KOPT-K1 (cell line): Measurements from ENCODE around the gene TNIK.
"Not testable (repeated sequence)": the region's sequence is repeated elsewhere in the genome, so short reads cannot be mapped to it uniquely, and the experiment has no call there.

ENCODE experiments used
- H3K27ac ChIP-seq: fragments of 200-600 bp; sonication (generic); 2 replicates; pipeline ENCODE4 v1.5.1; 2016; ENCODE audit warnings: antibody characterized with exemption, mild to moderate bottlenecking, low read depth, low read length; ENCODE audit not compliant: poor library complexity, severe bottlenecking
- H3K36me3 ChIP-seq: fragments of 200-600 bp; sonication (generic); 2 replicates; pipeline ENCODE4 v1.5.1; 2017; ENCODE audit warnings: antibody characterized with exemption, mild to moderate bottlenecking, low read length, moderate library complexity; ENCODE audit not compliant: insufficient read depth
- H3K9me3 ChIP-seq: fragments of 200-600 bp; sonication (generic); 2 replicates; pipeline ENCODE4 v1.5.1; 2017; ENCODE audit warnings: antibody characterized with exemption, low read length, mild to moderate bottlenecking; ENCODE audit not compliant: insufficient read depth, poor library complexity, severe bottlenecking

The TNIK gene

GRCh38 chr3:171382347-171382746 is 77.9 kb downstream of the TNIK start:
- H3K27ac ChIP-seq, H3K36me3 ChIP-seq, H3K9me3 ChIP-seq: not testable (repeated sequence)

DNA sequence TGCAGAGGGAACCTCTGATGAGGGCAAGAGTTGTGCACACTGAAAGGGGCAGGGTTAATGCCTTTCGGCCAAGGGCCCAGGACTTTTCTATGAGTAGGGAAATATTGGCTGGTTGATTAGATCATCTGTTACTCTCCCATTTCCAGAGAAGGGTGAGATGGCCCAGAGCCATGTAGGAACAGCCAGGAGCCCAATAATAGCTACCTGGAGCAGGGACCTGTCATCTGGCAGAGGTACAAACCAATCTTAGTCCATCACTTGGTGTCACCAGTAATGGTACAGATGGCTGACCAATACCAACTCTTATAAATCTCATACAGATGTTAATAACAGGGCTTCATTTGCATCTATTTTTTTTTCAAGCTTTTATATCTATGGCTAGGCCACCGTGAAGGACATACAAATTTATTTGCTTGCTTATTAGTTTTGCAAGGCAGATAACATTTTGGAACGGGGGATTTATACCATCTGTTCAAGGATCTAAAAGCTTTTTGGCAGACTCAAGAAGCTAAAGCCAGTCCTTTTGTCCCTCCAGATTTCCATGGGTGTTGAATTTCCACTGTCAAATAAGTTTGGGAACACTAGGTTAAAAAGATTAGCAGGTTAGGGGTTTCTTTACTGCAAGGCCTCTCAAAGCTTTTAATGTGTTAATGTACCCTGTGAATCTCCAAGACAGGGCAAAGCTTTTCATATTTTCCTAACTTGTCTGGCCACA is 79.3 kb downstream of the TNIK start:
- H3K9me3 ChIP-seq: no peaks in the 10 kb centered on the region
- H3K36me3 ChIP-seq: no peaks in the 10 kb centered on the region
- H3K27ac ChIP-seq: no peak overlapping the region

DNA sequence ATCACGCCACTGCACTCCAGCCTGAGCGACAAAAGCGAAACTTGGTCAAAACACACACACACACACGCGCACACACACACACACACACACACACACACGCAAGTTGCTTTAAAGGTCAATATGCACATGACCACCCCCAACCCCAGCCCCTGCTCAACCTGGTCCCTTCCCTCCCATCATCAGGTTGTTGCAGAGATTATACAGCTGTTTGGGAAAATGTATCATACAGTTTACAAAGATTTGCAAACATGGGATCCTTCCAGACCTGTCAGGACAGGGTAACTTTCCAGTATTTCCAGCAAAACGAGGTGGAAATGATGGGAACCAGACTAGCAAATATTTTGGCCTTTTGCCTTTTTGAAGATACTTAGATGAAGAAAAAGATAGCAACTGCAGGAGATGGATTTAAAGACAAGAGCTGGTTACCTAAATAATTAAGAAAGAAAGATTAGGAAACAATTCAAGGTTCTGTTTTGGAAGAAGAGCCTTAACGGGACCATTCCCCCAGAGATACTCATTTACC is 80.2 kb downstream of the TNIK start:
- Histone ChIP-seq H3K36me3 (no peaks in the 10 kb centered on the region), H3K27ac (no peak overlapping the region), H3K9me3 (no peaks in the 10 kb centered on the region)

DNA sequence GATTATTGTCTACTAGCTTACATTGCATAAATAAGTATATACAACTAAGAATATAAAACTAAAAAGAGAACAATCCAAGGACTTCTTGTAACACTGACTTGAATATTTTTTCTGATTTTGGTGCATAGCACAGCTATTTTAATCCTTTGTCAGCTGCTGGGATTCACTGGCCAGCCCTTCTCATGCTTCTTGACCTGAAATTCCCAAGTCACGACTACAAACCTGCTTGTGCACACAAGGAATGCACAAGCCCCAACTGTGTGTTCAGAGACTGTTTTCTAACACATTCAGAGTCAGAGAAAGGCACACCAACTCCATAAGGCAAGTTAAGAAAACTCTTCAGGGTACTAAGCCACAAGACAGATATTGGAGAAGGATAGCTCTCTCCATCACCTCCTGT is 80.9 kb downstream of the TNIK start:
- no peak overlapping the region for H3K27ac ChIP-seq
- H3K36me3 ChIP-seq: no peaks in the 10 kb centered on the region
- no peaks in the 10 kb centered on the region for H3K9me3 ChIP-seq

GRCh38 chr3:171378586-171378985 is 81.6 kb downstream of the TNIK start:
- H3K36me3 ChIP-seq: no peaks in the 10 kb centered on the region
- H3K27ac ChIP-seq: no peak overlapping the region
- no peaks in the 10 kb centered on the region for H3K9me3 ChIP-seq

GRCh38 chr3:171377859-171378258 is 82.3 kb downstream of the TNIK start:
- Histone ChIP-seq H3K36me3 (no peaks in the 10 kb centered on the region), H3K27ac (no peak overlapping the region), H3K9me3 (no peaks in the 10 kb centered on the region)

DNA sequence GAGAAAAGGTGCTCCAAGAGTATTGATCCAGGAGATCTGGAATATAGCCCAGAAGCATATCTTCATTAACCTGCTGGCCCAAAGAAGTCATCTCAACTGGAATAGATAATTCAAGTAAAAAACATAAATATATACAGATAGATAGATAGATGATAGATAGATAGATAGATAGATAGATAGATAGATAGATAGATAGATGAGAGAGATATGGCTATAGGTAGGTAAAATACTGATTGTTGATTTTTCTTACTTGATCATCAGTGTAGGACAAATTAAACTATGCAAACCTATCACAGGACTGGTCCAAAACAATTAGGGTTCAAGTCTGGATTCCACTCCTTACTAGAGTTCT is 83.6 kb downstream of the TNIK start:
- Histone ChIP-seq H3K9me3 (no peaks in the 10 kb centered on the region), H3K36me3 (no peaks in the 10 kb centered on the region), H3K27ac (no peak overlapping the region)

GRCh38 chr3:171375666-171376595 is 84.3 kb downstream of the TNIK start:
- Histone ChIP-seq H3K36me3 (no peaks in the 10 kb centered on the region), H3K9me3 (no peaks in the 10 kb centered on the region), H3K27ac (no peak overlapping the region)

GRCh38 chr3:171374661-171375285 is 85.4 kb downstream of the TNIK start:
- Histone ChIP-seq H3K9me3 (no peaks in the 10 kb centered on the region), H3K27ac (no peak overlapping the region)

GRCh38 chr3:171374260-171374659 is 85.9 kb downstream of the TNIK start:
- no peak overlapping the region for H3K27ac ChIP-seq
- H3K9me3 ChIP-seq: no peaks in the 10 kb centered on the region

More at GRCh38 chr3:171374661-171375285, 85.4 kb downstream of the TNIK start:
- no peaks in the 10 kb centered on the region for H3K36me3 ChIP-seq

GRCh38 chr3:171373711-171374110 is 86.5 kb downstream of the TNIK start:
- no peaks in the 10 kb centered on the region for H3K9me3 ChIP-seq
- H3K36me3 ChIP-seq: no peaks in the 10 kb centered on the region
- H3K27ac ChIP-seq: no peak overlapping the region

More at GRCh38 chr3:171374260-171374659, 85.9 kb downstream of the TNIK start:
- no peaks in the 10 kb centered on the region for H3K36me3 ChIP-seq

DNA sequence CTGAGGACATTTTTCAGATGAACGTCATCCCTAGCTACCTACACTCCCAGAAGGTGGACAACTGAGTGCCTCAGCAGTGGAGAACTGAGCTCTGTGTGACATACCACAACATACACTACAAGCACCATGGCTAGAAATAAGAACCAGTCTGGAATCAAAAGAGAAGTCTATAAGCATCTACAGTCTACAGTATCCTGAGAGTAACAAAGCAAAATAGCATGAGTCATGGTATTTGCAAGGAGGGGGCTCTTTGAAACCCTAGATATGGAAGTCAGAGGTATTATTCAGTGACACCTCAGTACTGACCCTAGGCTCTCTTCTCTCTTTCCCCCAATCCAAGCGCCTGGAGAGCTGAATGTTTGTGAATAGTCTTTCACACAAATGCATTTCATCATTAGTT is 87.5 kb downstream of the TNIK start:
- no peaks in the 10 kb centered on the region for H3K9me3 ChIP-seq
- H3K27ac ChIP-seq: no peak overlapping the region
- no peaks in the 10 kb centered on the region for H3K36me3 ChIP-seq

GRCh38 chr3:171371354-171371753 is 88.9 kb downstream of the TNIK start:
- H3K36me3 ChIP-seq: no peaks in the 10 kb centered on the region
- no peak overlapping the region for H3K27ac ChIP-seq
- H3K9me3 ChIP-seq: no peaks in the 10 kb centered on the region

GRCh38 chr3:171369156-171369555 is 91.0 kb downstream of the TNIK start:
- H3K27ac ChIP-seq: no peak overlapping the region
- H3K9me3 ChIP-seq: no peaks in the 10 kb centered on the region
- H3K36me3 ChIP-seq: no peaks in the 10 kb centered on the region

DNA sequence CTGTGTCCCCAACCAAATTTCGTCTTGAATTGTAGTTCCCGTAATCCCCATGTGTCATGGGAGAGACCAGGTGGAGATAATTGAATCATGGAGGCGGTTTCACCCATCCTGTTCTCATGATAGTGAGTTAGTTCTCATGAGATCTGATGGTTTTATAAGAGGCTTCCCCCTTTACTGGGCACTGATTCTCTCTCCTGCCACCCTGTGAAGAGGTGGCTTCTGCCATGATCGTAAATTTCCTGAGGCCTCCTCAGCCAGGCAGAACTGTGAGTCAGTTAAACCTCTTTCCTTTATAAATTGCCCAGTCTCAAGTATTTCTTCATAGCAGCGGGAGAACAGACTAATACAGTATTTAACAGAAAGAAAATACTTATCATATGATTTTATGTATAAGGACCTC is 93.5 kb downstream of the TNIK start:
- not testable (repeated sequence) for H3K36me3 ChIP-seq, H3K27ac ChIP-seq, H3K9me3 ChIP-seq
